ENCODE data around the gene ELFN1. TPM values are rescaled to one million over a fixed set of nuclear protein-coding genes. Genes with fewer than 3 reads are reported as not detected.

The ELFN1 gene
- total and polyA plus RNA-seq, 9 of the 15 experiments (the other 6 are each of a cell fraction or from before 2014, with no cell fraction given) = 0.04 to 0.64 (median 0.18) TPM; not detected in 2

- WGBS (ENCODE audit: insufficient coverage, low coverage, missing lambda C conversion rate) = 3% methylated on average over 28 of the region's 33 CpGs
- CTCF ChIA-PET (ENCODE audit: low intra/inter-chr PET ratio) = no interaction called here
- TF ChIP-seq ZNF408 (CRISPR knock-in tag; IDR thresholded peaks at IDR 0.05; ENCODE audit: low read depth) (no peak), CBFA2T2 (conservative IDR thresholded peaks at IDR 0.05) (no peak), USF2 (CRISPR knock-in tag; IDR thresholded peaks at IDR 0.05) (0 out of 2 replicates have a peak, but pooled peaks have one; percentile 32), TFE3 (CRISPR knock-in tag; IDR thresholded peaks at IDR 0.05) (no peak), MAX (CRISPR knock-in tag; IDR thresholded peaks at IDR 0.05) (0 out of 2 replicates have a peak, but pooled peaks have one; percentile 21), SMARCE1 (IDR thresholded peaks at IDR 0.05) (no peak), ATF1 (CRISPR knock-in tag; IDR thresholded peaks at IDR 0.05) (no peak), ATF1 (tag; IDR thresholded peaks at IDR 0.05) (no peak), KHSRP (IDR thresholded peaks at IDR 0.05) (no peak), MECOM (CRISPR knock-in tag; IDR thresholded peaks at IDR 0.05) (no peak), NRF1 (conservative IDR thresholded peaks at IDR 0.05 in 1 of 2, IDR thresholded peaks at IDR 0.05 in 1 of 2) (no peak), RNF219 (CRISPR knock-in tag; IDR thresholded peaks at IDR 0.05) (no peak), POU5F1 (IDR thresholded peaks at IDR 0.05; ENCODE audit: borderline replicate concordance, low read depth, low read length, partially characterized antibody) (no peak), ZSCAN29 (IDR thresholded peaks at IDR 0.05) (no peak), KDM1A (IDR thresholded peaks at IDR 0.05) (peak in 1 of 2 experiments; percentile 76; a peak in 1 of 4 replicates), POLR3A (IDR thresholded peaks at IDR 0.05; ENCODE audit: borderline replicate concordance, extremely low read depth, insufficient read depth, insufficient read length) (no peak), MTA1 (IDR thresholded peaks at IDR 0.05; ENCODE audit: borderline replicate concordance) (no peak)
Measured at GRCh38 chr7:1706721-1707613, 36.9 kb downstream of the ELFN1 start.

More at GRCh38 chr7:1706721-1707613, 36.9 kb downstream of the ELFN1 start:
- H3K27ac ChIP-seq (ENCODE audit: extremely low read depth, low read depth, low read length) = no peak overlapping the region
- intact Hi-C loops (cut with micrococcal nuclease) (loop anchor here (10.0 kb wide), 1 partner anchor 62 kb away; no protein-coding TSS in a partner anchor), in situ Hi-C loops (cut with MboI) (no loop called here)
- DNase-seq (ENCODE audit: extremely low read depth in 1 of 4, low spot score in 3 of 4) = peak in 1 of 4 experiments; percentile 5
- no peak overlapping the region for H3K4me2 ChIP-seq (ENCODE audit: insufficient read depth, low read length)
- H3K4me1 ChIP-seq (replicated peaks in 1 of 2; ENCODE audit: control insufficient read depth in 2 of 2, insufficient read depth in 2 of 2, low read length in 2 of 2) = peaks cover 0 to 22% of the 10 kb centered on the region in 2 experiments; a peak in 1 of 5 replicates
- ATAC-seq = no peak
- peaks cover 9% of the 10 kb centered on the region for H3K9me3 ChIP-seq (replicated peaks; ENCODE audit: control insufficient read depth, insufficient read depth, low read depth, low read length)
- H3K79me2 ChIP-seq (ENCODE audit: control insufficient read depth, insufficient read depth, low read length) = no peaks in the 10 kb centered on the region
- H3K36me3 ChIP-seq (ENCODE audit: control insufficient read depth, insufficient read depth, low read length) = no peaks in the 10 kb centered on the region
- no peaks in the 10 kb centered on the region for H3K9me1 ChIP-seq (ENCODE audit: control insufficient read depth, insufficient read depth, low read length)
- H3K27me3 ChIP-seq (ENCODE audit: control insufficient read depth in 2 of 2, insufficient read depth in 2 of 2, low read length in 2 of 2) = peaks cover 5 to 28% of the 10 kb centered on the region in 2 experiments; a peak in 4 of 5 replicates
- no peak overlapping the region for H2AFZ ChIP-seq (ENCODE audit: low read depth, low read length)
- no peak overlapping the region for H3K4me3 ChIP-seq
- no TSS peak for BruUV-seq (replicated peaks)
- H3K9ac ChIP-seq (ENCODE audit: insufficient read depth in 1 of 2, low read depth in 2 of 2, low read length in 2 of 2) = no peak overlapping the region; a peak in 1 of 4 replicates
- POLR2A ChIA-PET = interaction anchor here (0.6 kb wide), 1 partner anchor 64 kb away, joined by 3 read pairs; no protein-coding TSS in a partner anchor
- H4K20me1 ChIP-seq (replicated peaks; ENCODE audit: control insufficient read depth, insufficient read depth, low read length) = no peaks in the 10 kb centered on the region
- FAIRE-seq = no peak
